Stimulated activated CD4-positive, alpha-beta T cell treated with anti-CD3 and anti-CD28 coated beads, Interleukin-2, amount 100 ng/mL, for 4 hours (primary cell): ENCODE results near the gene UGGT1.
A peak's percentile ranks its signal among the peaks of the same experiment; 100 is the strongest.
"Not testable (repeated sequence)": the region's sequence is repeated elsewhere in the genome, so short reads cannot be mapped to it uniquely, and the experiment has no call there.

Source experiments
- DNase-seq: peaks from one replicate; pipeline ENCODE4 v3.0.0-alpha.2; 2020; ENCODE audit warnings: low read depth

The UGGT1 gene

GRCh38 chr2:128174067-128174466, 83.1 kb downstream of the UGGT1 start:
- not testable (repeated sequence) for DNase-seq

DNA sequence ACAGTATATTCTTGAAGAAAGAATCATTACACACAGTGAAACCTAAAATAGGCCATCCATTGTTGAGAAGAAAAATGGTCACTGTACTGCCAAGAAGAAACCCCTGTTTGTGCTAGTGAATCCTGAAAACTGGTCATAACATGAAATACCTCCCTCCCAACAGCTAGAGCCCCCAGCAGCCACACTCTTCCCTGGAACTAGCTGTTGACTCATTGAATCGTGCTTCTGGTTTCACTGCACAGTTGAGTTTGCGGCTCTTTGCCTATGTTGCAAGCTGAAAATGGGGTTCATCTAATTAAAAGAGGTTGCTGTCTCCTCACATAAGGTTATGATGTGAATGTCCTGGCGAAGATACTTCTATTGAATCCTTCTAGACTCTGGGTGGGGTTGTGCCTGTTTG, 86.3 kb downstream of the UGGT1 start:
- DNase-seq: no peak

DNA sequence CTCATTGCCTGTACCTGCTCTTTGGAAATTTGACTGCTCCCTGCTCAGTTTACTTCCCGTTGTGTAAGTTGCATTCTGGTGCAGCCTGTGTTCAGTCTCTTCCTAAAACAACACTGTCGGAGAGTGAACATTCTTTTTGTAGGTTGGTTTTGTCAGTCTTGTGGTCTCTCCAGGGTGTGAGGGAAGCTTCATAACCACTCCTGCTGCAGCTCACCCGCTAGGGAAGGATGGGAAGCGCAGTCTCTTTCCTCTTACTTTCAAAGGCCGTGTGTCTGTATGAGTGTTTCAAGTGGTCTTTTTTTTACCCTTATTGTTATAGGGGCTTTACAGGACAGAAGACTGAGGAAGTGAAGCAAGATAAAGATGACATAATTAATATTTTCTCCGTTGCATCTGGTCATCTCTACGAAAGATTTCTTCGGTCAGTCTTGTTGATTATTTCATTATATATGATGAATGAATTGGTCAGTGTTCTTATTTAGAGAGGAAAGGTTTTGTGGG, 87.2 kb downstream of the UGGT1 start:
- no peak for DNase-seq

DNA sequence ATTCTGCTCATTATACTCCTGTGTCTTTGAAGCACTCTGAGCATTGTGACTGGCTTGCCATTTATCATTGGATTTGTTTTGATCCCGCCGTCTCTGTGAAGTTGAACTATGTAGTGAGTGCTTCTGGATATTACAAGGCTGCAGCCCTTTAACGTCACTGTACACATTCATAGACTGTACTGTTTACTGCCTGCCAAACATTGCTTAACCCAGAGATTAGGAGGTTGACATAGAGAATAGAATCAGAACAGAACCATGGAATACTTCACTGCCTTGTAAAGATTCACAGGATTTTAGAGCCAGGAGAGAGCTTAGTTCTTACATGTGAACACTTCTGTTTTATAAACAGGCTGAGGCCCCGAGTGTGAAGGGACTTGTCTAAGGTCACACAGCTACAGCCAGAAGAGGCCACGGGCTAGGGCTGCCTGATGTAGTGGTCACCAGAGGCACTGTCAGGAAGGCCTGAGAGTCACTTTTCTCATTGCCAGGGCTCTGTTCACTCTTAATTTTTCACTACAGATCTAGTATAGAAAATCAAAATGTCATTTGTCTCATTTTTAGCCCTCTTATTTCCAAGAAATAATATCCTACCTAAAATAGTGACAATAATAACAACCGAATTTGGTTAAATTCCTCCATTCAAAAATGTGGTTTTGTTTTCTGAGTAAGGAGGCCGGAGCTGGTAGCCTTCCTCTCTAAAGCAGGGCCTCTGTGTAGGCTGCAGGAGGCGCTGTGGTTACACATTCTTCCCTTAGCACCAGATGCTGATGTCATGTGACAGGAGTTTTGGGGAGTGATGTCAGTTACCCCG, 87.9 kb downstream of the UGGT1 start:
- DNase-seq: peak; percentile 11

DNA sequence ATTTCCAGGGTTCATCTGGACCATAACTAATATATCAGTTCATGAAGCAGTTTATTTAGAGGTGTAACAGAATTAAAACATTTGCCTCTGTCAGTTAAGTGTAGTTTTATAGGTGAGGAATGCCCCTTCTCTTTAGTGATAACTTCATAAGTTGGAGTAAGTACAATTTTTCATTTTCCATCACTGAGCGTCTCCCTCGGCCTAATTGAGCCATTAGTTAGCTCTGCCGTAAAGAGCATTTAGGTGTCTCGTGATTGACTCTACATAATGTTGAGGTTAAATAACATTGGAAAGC, 88.4 kb downstream of the UGGT1 start:
- DNase-seq: no peak

DNA sequence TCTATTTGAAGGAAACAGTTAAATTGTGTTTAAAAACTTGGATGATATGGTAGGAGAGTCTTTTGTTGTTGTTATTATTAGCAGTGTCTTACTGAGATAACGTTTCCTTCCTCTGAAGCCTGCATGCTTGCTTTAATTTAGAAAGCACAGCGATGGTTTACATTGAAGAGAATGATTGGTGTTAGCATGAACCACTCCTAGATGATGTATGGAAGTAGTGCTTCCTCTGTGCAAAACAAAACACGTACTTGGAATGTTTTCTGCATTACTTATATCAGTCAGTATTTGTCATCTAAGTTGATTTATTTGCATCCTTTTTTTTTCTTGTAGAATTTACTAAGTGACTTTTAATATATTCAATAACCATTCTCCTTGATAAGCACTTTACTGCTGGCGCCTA, 89.0 kb downstream of the UGGT1 start:
- DNase-seq: no peak

DNA sequence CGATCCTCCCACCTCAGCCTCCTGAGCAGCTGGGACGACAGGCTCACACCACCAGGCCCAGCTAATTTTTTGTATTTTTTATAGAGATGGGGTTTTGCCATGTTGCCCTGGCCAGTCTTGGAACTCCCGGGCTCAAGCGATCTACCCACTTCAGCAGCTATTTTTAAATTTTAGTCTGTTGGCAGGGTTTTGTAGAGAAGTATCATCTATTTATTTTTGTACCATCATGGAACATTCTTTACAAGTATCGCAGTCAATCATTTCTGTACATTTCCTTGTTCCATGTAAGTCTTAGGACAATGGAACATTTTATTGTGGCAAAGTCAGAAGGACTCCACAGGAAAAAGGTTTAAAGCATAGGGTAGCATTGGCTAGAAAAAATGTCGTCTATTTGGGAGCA, 94.6 kb downstream of the UGGT1 start:
- DNase-seq: no peak

DNA sequence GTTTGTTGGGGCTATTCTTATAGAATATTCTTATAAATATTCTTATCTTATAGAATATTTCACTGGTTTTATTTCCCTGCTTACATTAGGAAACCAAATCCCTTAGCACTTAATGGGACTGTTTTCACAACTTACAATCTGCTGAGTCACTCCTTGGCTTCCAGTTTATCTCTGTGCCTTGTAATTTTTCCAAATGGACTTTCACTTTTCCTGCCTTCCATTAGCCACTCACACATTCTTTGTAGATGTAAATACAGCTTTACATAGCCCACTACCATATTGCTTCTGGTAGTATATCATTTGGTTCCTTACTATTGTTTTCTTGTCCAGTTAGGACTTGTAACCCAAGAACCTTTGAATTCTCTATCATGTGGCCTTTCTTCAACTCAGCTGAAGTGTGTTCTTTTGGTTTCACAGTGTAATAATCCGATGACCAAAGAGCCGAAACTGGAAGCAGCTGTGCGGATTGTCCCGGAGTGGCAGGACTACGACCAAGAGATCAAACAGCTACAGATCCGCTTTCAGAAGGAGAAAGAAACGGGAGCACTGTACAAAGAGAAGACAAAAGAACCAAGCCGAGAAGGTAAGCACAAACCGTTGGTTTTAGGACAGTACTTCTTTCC, 96.1 kb downstream of the UGGT1 start:
- DNase-seq: no peak

DNA sequence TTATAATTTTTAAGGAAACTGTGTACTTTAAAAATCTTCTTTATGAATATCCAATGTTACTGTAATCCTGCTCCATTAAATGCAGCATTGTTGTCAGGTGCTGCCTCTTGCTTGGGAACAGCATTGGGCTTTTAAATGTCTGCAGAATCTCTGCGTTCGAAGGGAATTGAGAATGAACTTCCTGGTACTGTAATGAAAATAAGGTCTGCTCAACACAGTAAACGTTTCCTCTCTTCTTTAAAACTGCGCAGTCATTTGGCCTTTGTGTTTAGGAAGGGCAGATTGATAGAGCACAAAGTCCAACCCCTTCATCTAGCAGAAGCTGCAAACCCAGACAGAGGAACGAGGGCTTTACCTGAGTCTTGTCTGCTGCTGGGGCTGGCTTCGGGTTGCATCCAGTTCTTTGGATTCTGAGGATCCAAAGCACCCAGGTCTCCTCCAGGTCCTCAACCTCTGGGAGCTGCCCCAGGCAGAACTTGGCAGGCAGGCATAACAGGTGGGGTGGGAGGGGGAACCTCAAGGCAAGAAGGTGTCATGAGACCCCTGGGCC, 104.5 kb downstream of the UGGT1 start:
- no peak for DNase-seq

- DNase-seq: no peak
These were observed 105.0 kb downstream of the UGGT1 start for GRCh38 chr2:128196026-128196425.

- DNase-seq: no peak
These were observed 105.5 kb downstream of the UGGT1 start for GRCh38 chr2:128196471-128196931.

- no peak for DNase-seq
These were observed 106.1 kb downstream of the UGGT1 start for GRCh38 chr2:128197059-128197458.

DNA sequence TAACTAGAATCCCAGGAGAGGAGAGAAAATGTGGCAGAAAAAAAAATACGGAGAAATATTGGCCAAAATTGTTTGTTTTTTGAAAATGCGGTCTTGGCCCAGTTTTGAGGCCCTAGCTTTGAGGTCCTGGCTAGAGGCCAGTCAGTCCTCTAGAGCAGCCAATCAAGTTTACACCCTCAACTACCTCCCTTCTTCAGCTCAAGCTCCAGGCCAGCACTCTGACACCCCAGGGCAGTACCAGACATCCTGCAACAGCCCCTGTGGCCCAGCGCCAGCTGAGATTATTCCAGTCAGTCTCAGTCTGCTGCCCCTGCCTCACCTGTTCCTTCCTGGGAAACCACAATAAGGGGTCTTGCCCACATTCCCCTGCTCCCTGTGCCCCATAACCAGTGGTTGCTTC, 107.7 kb downstream of the UGGT1 start:
- DNase-seq: no peak

DNA sequence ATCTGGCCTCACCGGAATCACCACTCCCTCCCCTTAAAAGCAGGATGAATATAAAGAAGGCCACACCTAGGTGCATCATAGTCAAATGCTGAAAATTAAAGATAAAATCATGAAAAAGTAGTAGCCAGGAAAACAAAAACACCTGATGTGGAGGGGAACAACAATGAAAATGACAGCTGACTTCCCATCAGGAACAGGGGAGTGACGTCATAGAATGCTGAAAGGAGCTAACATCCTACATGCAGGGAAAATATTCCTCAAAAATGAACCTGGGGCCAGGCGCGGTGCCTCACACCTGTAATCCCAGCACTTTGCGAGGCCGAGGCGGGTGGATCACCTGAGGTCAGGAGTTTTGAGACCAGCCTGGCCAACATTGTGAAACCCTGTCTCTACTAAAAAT, 108.1 kb downstream of the UGGT1 start:
- DNase-seq: no peak

- DNase-seq: no peak
These were observed 111.8 kb downstream of the UGGT1 start for GRCh38 chr2:128202791-128203190.

- DNase-seq: no peak
These were observed 115.2 kb downstream of the UGGT1 start for GRCh38 chr2:128206245-128206644.

GRCh38 chr2:128208023-128208422, 117.0 kb downstream of the UGGT1 start:
- no peak for DNase-seq

- DNase-seq: not testable (repeated sequence)
These were observed 117.8 kb downstream of the UGGT1 start for GRCh38 chr2:128208631-128209324.

- DNase-seq: no peak
These were observed 123.3 kb downstream of the UGGT1 start for GRCh38 chr2:128214251-128214650.

DNA sequence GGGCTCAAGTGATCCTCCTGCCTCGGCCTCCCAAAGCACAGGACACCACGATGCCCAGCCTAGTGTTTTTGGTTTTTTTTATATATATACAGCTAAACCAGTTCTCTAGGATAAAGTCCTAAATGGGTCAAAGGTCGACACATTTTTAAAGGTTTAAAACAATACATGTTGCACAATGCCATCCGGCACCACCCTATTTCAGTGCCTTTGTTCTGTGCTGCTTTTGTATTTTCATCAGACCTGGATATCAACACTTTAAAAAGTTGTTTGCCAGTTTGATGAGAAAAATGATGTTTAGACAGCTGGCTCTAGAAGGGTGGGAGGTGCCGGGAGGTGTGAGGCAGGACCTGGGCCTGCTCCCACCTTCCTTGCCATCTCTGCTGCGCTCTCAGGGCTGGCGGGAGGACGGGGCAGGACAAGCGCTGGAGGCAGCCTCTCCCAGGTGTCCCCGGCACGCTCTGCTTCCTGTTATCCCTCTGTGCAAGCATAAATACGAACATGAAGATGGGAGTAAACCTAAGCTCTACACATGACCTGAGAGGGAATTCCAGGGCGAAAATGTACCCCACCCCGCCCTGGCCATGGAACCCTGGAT, 124.0 kb downstream of the UGGT1 start:
- DNase-seq: no peak

- no peak for DNase-seq
These were observed 125.1 kb downstream of the UGGT1 start for GRCh38 chr2:128215897-128216642.

DNA sequence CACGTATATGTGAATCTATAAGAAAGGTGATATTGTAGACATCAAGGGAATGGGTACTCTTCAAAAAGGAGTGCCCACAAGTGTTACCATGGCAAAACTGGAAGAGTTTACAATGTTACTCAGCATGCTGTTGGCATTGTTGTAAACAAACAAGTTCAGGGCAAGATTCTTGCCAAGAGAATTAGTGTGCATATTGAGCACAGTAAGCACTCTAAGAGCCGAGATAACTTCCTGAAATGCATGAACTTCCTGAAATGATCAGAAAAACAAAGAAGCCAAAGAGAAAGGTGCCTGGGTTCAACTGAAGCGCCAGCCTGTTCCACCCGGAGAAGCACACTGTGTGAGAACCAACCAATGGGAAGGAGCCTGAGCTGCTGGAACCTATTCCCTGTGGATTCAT, 126.7 kb downstream of the UGGT1 start:
- DNase-seq: no peak
